Measurements from ENCODE around the gene HOXD1. TPM values are rescaled to one million over a fixed set of nuclear protein-coding genes. Genes with fewer than 3 reads are reported as not detected.

The HOXD1 gene
- total RNA-seq, 3 donors from 2014 or later = 2.2 to 5.9 (median 4.6) TPM

DNA sequence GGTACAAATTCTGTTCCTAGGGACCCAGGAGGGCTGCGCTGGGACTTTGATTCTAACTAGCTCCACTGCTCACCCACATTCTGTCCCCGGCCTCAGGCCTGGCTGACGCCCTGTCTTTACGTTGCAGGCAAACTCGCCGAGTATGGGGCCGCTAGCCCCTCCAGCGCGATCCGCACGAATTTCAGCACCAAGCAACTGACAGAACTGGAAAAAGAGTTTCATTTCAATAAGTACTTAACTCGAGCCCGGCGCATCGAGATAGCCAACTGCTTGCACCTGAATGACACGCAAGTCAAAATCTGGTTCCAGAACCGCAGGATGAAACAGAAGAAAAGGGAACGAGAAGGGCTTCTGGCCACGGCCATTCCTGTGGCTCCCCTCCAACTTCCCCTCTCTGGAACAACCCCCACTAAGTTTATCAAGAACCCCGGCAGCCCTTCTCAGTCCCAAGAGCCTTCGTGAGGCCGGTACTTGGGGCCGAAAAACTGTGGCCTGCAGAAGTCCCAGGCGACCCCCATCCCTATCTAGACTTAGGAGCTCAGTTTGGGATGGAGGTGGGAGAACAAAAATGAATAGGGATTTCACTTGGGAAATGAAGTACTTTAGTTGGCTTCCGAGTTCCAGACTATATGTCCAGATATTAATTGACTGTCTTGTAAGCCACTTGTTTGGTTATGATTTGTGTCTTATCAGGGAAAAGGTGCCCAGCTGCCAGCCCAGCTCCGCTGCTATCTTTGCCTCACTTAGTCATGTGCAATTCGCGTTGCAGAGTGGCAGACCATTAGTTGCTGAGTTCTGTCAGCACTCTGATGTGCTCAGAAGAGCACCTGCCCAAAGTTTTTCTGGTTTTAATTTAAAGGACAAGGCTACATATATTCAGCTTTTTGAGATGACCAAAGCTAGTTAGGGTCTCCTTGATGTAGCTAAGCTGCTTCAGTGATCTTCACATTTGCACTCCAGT, 1.5 kb downstream of the HOXD1 start:
- ATAC-seq (no peak), DNase-seq (no peak)
- intact Hi-C loops (cut with DNase I, micrococcal nuclease) = no loop called here
- TF ChIP-seq, protein P1, sequence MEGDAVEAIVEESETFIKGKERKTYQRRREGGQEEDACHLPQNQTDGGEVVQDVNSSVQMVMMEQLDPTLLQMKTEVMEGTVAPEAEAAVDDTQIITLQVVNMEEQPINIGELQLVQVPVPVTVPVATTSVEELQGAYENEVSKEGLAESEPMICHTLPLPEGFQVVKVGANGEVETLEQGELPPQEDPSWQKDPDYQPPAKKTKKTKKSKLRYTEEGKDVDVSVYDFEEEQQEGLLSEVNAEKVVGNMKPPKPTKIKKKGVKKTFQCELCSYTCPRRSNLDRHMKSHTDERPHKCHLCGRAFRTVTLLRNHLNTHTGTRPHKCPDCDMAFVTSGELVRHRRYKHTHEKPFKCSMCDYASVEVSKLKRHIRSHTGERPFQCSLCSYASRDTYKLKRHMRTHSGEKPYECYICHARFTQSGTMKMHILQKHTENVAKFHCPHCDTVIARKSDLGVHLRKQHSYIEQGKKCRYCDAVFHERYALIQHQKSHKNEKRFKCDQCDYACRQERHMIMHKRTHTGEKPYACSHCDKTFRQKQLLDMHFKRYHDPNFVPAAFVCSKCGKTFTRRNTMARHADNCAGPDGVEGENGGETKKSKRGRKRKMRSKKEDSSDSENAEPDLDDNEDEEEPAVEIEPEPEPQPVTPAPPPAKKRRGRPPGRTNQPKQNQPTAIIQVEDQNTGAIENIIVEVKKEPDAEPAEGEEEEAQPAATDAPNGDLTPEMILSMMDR (IDR thresholded peaks at IDR 0.05) = no peak
- Histone ChIP-seq H3K9me3 (no peaks in the 10 kb centered on the region), H3K4me3 (peak overlapping the region; percentile 52), H3K36me3 (ENCODE audit: low read depth) (no peaks in the 10 kb centered on the region), H3K4me1 (ENCODE audit: low read depth) (peaks cover 22% of the 10 kb centered on the region)

DNA sequence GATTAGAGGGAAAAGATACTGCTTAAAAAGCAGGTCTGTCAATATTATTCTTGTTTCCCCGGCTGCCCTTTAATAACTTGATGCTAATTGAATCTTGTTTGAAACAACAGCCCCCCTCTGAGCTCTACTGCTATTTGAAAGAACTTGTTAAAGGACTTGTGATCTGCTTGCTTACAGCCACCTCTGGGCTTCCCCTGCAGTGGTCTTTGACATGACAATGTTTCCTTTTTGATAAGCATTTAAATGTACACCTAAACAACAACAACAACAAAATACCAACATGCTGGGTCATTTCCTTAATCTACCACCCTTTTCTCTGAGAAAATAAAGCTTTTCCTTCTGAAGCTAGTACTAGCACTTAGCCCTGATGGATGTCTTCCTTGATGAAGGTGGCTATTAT, 3.9 kb downstream of the HOXD1 start:
- TF ChIP-seq, protein P1 (IDR thresholded peaks at IDR 0.05) = no peak
- H3K9me3 ChIP-seq = no peaks in the 10 kb centered on the region
- intact Hi-C loops (cut with DNase I, micrococcal nuclease) = no loop called here
- ATAC-seq (no peak), DNase-seq (no peak)
- H3K36me3 ChIP-seq (ENCODE audit: low read depth) = no peaks in the 10 kb centered on the region
- H3K4me1 ChIP-seq (ENCODE audit: low read depth) = peaks cover 19% of the 10 kb centered on the region
- no peak overlapping the region for H3K4me3 ChIP-seq

DNA sequence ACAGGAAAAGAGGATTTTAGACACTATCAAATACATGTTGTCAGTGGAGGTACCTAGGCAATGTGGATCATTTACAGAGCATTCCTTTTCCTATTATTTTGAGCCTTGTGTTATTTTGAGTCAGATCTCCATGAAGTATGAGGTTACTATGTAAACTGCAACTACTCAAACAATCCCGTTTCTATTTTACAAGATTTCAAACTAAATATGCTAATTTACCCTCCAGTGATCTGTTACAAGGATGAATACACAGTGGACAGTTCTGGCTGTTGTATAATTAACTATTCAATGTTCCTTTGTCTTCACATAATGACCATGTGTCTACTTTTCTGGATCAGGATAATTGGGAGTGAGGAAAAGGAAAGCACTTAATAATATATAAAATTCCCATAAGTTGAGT, 4.6 kb downstream of the HOXD1 start:
- no peak for ATAC-seq

DNA sequence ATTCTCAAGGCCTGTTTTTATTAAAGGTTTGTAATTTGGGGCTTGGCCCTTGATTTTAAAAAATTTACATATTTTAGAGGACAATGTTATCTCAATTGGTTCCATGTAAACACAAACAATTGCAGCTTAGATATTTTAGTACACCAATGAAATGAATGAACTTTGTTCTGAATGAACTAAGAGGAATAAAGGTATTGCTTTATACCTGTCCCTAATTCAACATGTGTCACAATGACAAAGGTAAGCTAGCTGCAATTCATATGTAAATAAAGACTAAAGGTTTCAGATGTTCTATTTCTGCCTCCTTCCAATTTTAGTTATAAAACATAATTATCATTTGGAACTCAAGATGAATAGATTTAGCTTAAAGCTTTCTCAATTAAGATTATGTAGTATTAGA, 11.4 kb downstream of the HOXD1 start:
- H3K36me3 ChIP-seq (ENCODE audit: low read depth) = no peaks in the 10 kb centered on the region
- TF ChIP-seq, protein P1 (IDR thresholded peaks at IDR 0.05) = no peak
- no peaks in the 10 kb centered on the region for H3K4me1 ChIP-seq (ENCODE audit: low read depth)
- no peak for DNase-seq
- no peak overlapping the region for H3K4me3 ChIP-seq
- intact Hi-C loops (cut with DNase I, micrococcal nuclease) = no loop called here
- ATAC-seq = peak; percentile 72
- no peaks in the 10 kb centered on the region for H3K9me3 ChIP-seq

More for the DNA sequence above, 4.6 kb downstream of the HOXD1 start:
- H3K9me3 ChIP-seq = no peaks in the 10 kb centered on the region
- H3K4me3 ChIP-seq = no peak overlapping the region
- intact Hi-C loops (cut with DNase I, micrococcal nuclease) = no loop called here
- TF ChIP-seq, protein P1 (IDR thresholded peaks at IDR 0.05) = no peak
- DNase-seq = no peak
- peaks cover 19% of the 10 kb centered on the region for H3K4me1 ChIP-seq (ENCODE audit: low read depth)
- H3K36me3 ChIP-seq (ENCODE audit: low read depth) = no peaks in the 10 kb centered on the region

DNA sequence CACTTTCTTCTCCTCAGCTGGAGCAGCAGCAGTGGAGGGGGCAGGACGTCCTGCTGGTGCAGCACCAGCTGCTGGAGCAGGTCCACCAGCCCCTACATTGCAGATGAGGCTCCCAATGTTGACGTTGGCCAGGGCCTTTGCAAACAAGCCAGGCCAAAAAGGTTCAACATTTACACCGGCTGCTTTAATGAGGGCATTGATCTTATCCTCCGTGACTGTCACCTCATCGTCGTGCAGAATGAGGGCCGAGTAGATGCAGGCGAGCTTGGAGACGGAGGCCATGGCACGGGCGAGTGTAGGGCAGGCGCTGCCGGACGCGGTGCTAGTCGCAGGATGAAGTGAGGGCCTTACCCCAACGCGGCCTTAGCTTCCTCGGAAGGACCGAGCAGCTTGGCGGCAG, 12.5 kb downstream of the HOXD1 start:
- Histone ChIP-seq H3K4me1 (ENCODE audit: low read depth) (no peaks in the 10 kb centered on the region), H3K4me3 (no peak overlapping the region), H3K36me3 (ENCODE audit: low read depth) (no peaks in the 10 kb centered on the region), H3K9me3 (no peaks in the 10 kb centered on the region)
- ATAC-seq = no peak
- DNase-seq = no peak
- intact Hi-C loops (cut with DNase I, micrococcal nuclease) = no loop called here
- TF ChIP-seq, protein P1 (IDR thresholded peaks at IDR 0.05) = no peak
